Hematopoietic multipotent progenitor cell treated with erythropoietin and hydrocortisone succinate and interleukin-3 and kit ligand, for 4 days (in vitro differentiated cells): ENCODE results near the gene FOXN4.

Experiments
- DNase-seq: peaks from one replicate; pipeline ENCODE4 v3.0.0-alpha.2; 2015

The FOXN4 gene

GRCh38 chr12:109304485-109304884 lies 4.6 kb downstream of the FOXN4 start:
- no peak for DNase-seq

GRCh38 chr12:109302770-109303169 lies 6.3 kb downstream of the FOXN4 start:
- no peak for DNase-seq

GRCh38 chr12:109302358-109302757 lies 6.7 kb downstream of the FOXN4 start:
- DNase-seq, result peak; percentile 48

GRCh38 chr12:109301643-109302168 lies 7.4 kb downstream of the FOXN4 start:
- DNase-seq, result no peak

- DNase-seq, result no peak
Observed at GRCh38 chr12:109299849-109300248, 9.2 kb downstream of the FOXN4 start.

GRCh38 chr12:109296431-109296830 lies 12.7 kb downstream of the FOXN4 start:
- no peak for DNase-seq

- DNase-seq, result no peak
Observed at GRCh38 chr12:109295764-109296425, 13.2 kb downstream of the FOXN4 start.

- no peak for DNase-seq
Observed at GRCh38 chr12:109294286-109294796, 14.7 kb downstream of the FOXN4 start.

- DNase-seq, result no peak
Observed at GRCh38 chr12:109293106-109293505, 16.0 kb downstream of the FOXN4 start.

- no peak for DNase-seq
Observed at GRCh38 chr12:109292342-109292711, 16.8 kb downstream of the FOXN4 start.

- DNase-seq, result peak; percentile 48
Observed at GRCh38 chr12:109291521-109292341, 17.4 kb downstream of the FOXN4 start.

- DNase-seq, result no peak
Observed at GRCh38 chr12:109291117-109291516, 18.0 kb downstream of the FOXN4 start.

- no peak for DNase-seq
Observed at GRCh38 chr12:109290061-109290460, 19.0 kb downstream of the FOXN4 start.

- no peak for DNase-seq
Observed at GRCh38 chr12:109289551-109289950, 19.5 kb downstream of the FOXN4 start.

GRCh38 chr12:109289004-109289403 lies 20.1 kb downstream of the FOXN4 start:
- DNase-seq, result no peak

- no peak for DNase-seq
Observed at GRCh38 chr12:109288571-109288970, 20.5 kb downstream of the FOXN4 start.

- no peak for DNase-seq
Observed at GRCh38 chr12:109287811-109288469, 21.1 kb downstream of the FOXN4 start.

- DNase-seq, result no peak
Observed at GRCh38 chr12:109287181-109287580, 21.9 kb downstream of the FOXN4 start.

GRCh38 chr12:109286652-109287051 lies 22.4 kb downstream of the FOXN4 start:
- DNase-seq, result no peak

GRCh38 chr12:109286252-109286651 lies 22.8 kb downstream of the FOXN4 start:
- no peak for DNase-seq

- no peak for DNase-seq
Observed at GRCh38 chr12:109284392-109284791, 24.7 kb downstream of the FOXN4 start.

GRCh38 chr12:109281452-109281851 lies 27.6 kb downstream of the FOXN4 start:
- no peak for DNase-seq

GRCh38 chr12:109279525-109279924 lies 29.6 kb downstream of the FOXN4 start:
- no peak for DNase-seq
